Measurements from ENCODE around the gene FSTL4. TPM values are rescaled to one million over a fixed set of nuclear protein-coding genes. Genes with fewer than 3 reads are reported as not detected.

Gene FSTL4
- polyA plus RNA-seq, 3 donors, result not detected

GRCh38 chr5:133149345-133149744 lies 463.0 kb downstream of the FSTL4 start:
- Mint-ChIP-seq H3K9me3 (peaks cover under 1 to 4% (median 4%) of the 10 kb centered on the region in 7 donors), H3K4me1 (peaks cover 28% of the 10 kb centered on the region), H3K36me3 (no peaks in the 10 kb centered on the region), H3K27ac (no peak overlapping the region), H3K27me3 (ENCODE audit: low read depth in 3 of 3) (peaks cover 0 to 2% (median 0%) of the 10 kb centered on the region in 3 donors), H3K4me3 (no peak overlapping the region)
- intact Hi-C loops (cut with micrococcal nuclease), result no loop called here
- H3K79me2 ChIP-seq (ENCODE audit: insufficient read depth, low read length), result no peaks in the 10 kb centered on the region
- WGBS (ENCODE audit: insufficient coverage), result no CpG with 5 or more reads among the region's 4 CpGs
- no peaks in the 10 kb centered on the region for H3K27me3 ChIP-seq (ENCODE audit: control insufficient read depth in 2 of 2, insufficient read depth in 2 of 2, low read length in 2 of 2)
- H3K9me3 ChIP-seq (replicated peaks in 1 of 2; ENCODE audit: control insufficient read depth in 1 of 2, insufficient read depth in 1 of 2, low read length in 2 of 2), result peaks cover 0 to 4% of the 10 kb centered on the region in 2 donors
- H3K4me3 ChIP-seq (replicated peaks in 1 of 3; ENCODE audit: low read depth in 2 of 3, low read length in 3 of 3), result no peak overlapping the region
- no peak for TF ChIP-seq CTCF (IDR thresholded peaks at IDR 0.05)
- H3K36me3 ChIP-seq (replicated peaks in 1 of 2; ENCODE audit: control insufficient read depth in 1 of 2, insufficient read depth in 2 of 2, low read length in 2 of 2), result no peaks in the 10 kb centered on the region
- no peak for DNase-seq
- H2AFZ ChIP-seq (ENCODE audit: insufficient read depth, low read depth, low read length, poor library complexity, severe bottlenecking), result no peak overlapping the region
- H3K9ac ChIP-seq (ENCODE audit: insufficient read depth, low read length, poor library complexity, severe bottlenecking), result no peak overlapping the region
- H3K4me2 ChIP-seq (replicated peaks; ENCODE audit: extremely low read depth, low read length, poor library complexity, severe bottlenecking), result no peak overlapping the region
- H4K20me1 ChIP-seq (ENCODE audit: insufficient read depth, low read length), result no peaks in the 10 kb centered on the region
- H3K4me1 ChIP-seq (ENCODE audit: control insufficient read depth in 1 of 2, insufficient read depth in 2 of 2, low read length in 2 of 2), result no peaks in the 10 kb centered on the region
- H3K27ac ChIP-seq (ENCODE audit: low read depth in 1 of 2, low read length in 2 of 2), result no peak overlapping the region

- peaks cover 28% of the 10 kb centered on the region for H3K4me1 Mint-ChIP-seq
- peaks cover 0 to 2% (median 0%) of the 10 kb centered on the region in 3 donors for H3K27me3 Mint-ChIP-seq (ENCODE audit: low read depth in 3 of 3)
- H3K36me3 Mint-ChIP-seq, result no peaks in the 10 kb centered on the region
- H3K4me3 Mint-ChIP-seq, result no peak overlapping the region
- WGBS (ENCODE audit: insufficient coverage), result 83% methylated on average over 3 of the region's 7 CpGs
- no peaks in the 10 kb centered on the region for H3K79me2 ChIP-seq (ENCODE audit: insufficient read depth, low read length)
- no peak overlapping the region for H3K4me2 ChIP-seq (replicated peaks; ENCODE audit: extremely low read depth, low read length, poor library complexity, severe bottlenecking)
- H3K9ac ChIP-seq (ENCODE audit: insufficient read depth, low read length, poor library complexity, severe bottlenecking), result no peak overlapping the region
- H3K4me3 ChIP-seq (replicated peaks in 1 of 3; ENCODE audit: low read depth in 2 of 3, low read length in 3 of 3), result no peak overlapping the region
- no peaks in the 10 kb centered on the region for H3K36me3 ChIP-seq (replicated peaks in 1 of 2; ENCODE audit: control insufficient read depth in 1 of 2, insufficient read depth in 2 of 2, low read length in 2 of 2)
- intact Hi-C loops (cut with micrococcal nuclease), result no loop called here
- no peak for DNase-seq
- no peak for TF ChIP-seq CTCF (IDR thresholded peaks at IDR 0.05)
- H3K27ac Mint-ChIP-seq, result no peak overlapping the region
- no peaks in the 10 kb centered on the region for H4K20me1 ChIP-seq (ENCODE audit: insufficient read depth, low read length)
- H3K27ac ChIP-seq (ENCODE audit: low read depth in 1 of 2, low read length in 2 of 2), result no peak overlapping the region
- H3K27me3 ChIP-seq (ENCODE audit: control insufficient read depth in 2 of 2, insufficient read depth in 2 of 2, low read length in 2 of 2), result no peaks in the 10 kb centered on the region
- no peaks in the 10 kb centered on the region for H3K4me1 ChIP-seq (ENCODE audit: control insufficient read depth in 1 of 2, insufficient read depth in 2 of 2, low read length in 2 of 2)
- H2AFZ ChIP-seq (ENCODE audit: insufficient read depth, low read depth, low read length, poor library complexity, severe bottlenecking), result no peak overlapping the region
- peaks cover 0 to 8% of the 10 kb centered on the region in 2 donors for H3K9me3 ChIP-seq (replicated peaks in 1 of 2; ENCODE audit: control insufficient read depth in 1 of 2, insufficient read depth in 1 of 2, low read length in 2 of 2)
- peaks cover 9 to 16% (median 12%) of the 10 kb centered on the region in 7 donors for H3K9me3 Mint-ChIP-seq
Observed at GRCh38 chr5:133147815-133148567, 464.4 kb downstream of the FSTL4 start.

Data from CD14-positive monocyte (primary cell).